ENCODE measurements around the gene PRRT3.

PRRT3 gene

GRCh38 chr3:9901967-9902366, 50.2 kb downstream of the PRRT3 start:
- TF ChIP-seq TAF1 (IDR thresholded peaks at IDR 0.05; ENCODE audit: borderline replicate concordance, insufficient read depth, low read length) (no peak), REST (IDR thresholded peaks at IDR 0.05; ENCODE audit: insufficient read depth in 1 of 2, low read depth in 2 of 2, low read length in 2 of 2) (no peak), FOXP2 (optimal IDR thresholded peaks at IDR 0.05; ENCODE audit: borderline replicate concordance, extremely low read depth, extremely low read length, insufficient read depth) (no peak), SIN3A (IDR thresholded peaks at IDR 0.05; ENCODE audit: borderline replicate concordance, insufficient read depth, low read length) (no peak), POLR2AphosphoS5 (IDR thresholded peaks at IDR 0.05; ENCODE audit: low read depth, low read length) (no peak)

- no peak for TF ChIP-seq POLR2AphosphoS5 (IDR thresholded peaks at IDR 0.05; ENCODE audit: low read depth, low read length)
- TF ChIP-seq REST (IDR thresholded peaks at IDR 0.05; ENCODE audit: insufficient read depth in 1 of 2, low read depth in 2 of 2, low read length in 2 of 2) = no peak
- no peak for TF ChIP-seq TAF1 (IDR thresholded peaks at IDR 0.05; ENCODE audit: borderline replicate concordance, insufficient read depth, low read length)
- TF ChIP-seq SIN3A (IDR thresholded peaks at IDR 0.05; ENCODE audit: borderline replicate concordance, insufficient read depth, low read length) = no peak
- no peak for TF ChIP-seq FOXP2 (optimal IDR thresholded peaks at IDR 0.05; ENCODE audit: borderline replicate concordance, extremely low read depth, extremely low read length, insufficient read depth)
Measured at GRCh38 chr3:9899289-9899791, 52.9 kb downstream of the PRRT3 start.

GRCh38 chr3:9898467-9899241, 53.6 kb downstream of the PRRT3 start:
- TF ChIP-seq TAF1 (IDR thresholded peaks at IDR 0.05; ENCODE audit: borderline replicate concordance, insufficient read depth, low read length) = no peak
- no peak for TF ChIP-seq FOXP2 (optimal IDR thresholded peaks at IDR 0.05; ENCODE audit: borderline replicate concordance, extremely low read depth, extremely low read length, insufficient read depth)
- no peak for TF ChIP-seq REST (IDR thresholded peaks at IDR 0.05; ENCODE audit: insufficient read depth in 1 of 2, low read depth in 2 of 2, low read length in 2 of 2)
- no peak for TF ChIP-seq POLR2AphosphoS5 (IDR thresholded peaks at IDR 0.05; ENCODE audit: low read depth, low read length)
- no peak for TF ChIP-seq SIN3A (IDR thresholded peaks at IDR 0.05; ENCODE audit: borderline replicate concordance, insufficient read depth, low read length)

GRCh38 chr3:9897408-9898372, 54.5 kb downstream of the PRRT3 start:
- TF ChIP-seq FOXP2 (optimal IDR thresholded peaks at IDR 0.05; ENCODE audit: borderline replicate concordance, extremely low read depth, extremely low read length, insufficient read depth) (no peak), TAF1 (IDR thresholded peaks at IDR 0.05; ENCODE audit: borderline replicate concordance, insufficient read depth, low read length) (no peak), POLR2AphosphoS5 (IDR thresholded peaks at IDR 0.05; ENCODE audit: low read depth, low read length) (no peak), SIN3A (IDR thresholded peaks at IDR 0.05; ENCODE audit: borderline replicate concordance, insufficient read depth, low read length) (no peak), REST (IDR thresholded peaks at IDR 0.05; ENCODE audit: insufficient read depth in 1 of 2, low read depth in 2 of 2, low read length in 2 of 2) (no peak)

Data from PFSK-1 (cell line).